Measurements from ENCODE around the gene KIF1B. TPM values are rescaled to one million over a fixed set of nuclear protein-coding genes. Genes with fewer than 3 reads are reported as not detected.
"Not testable (repeated sequence)": the region's sequence is repeated elsewhere in the genome, so short reads cannot be mapped to it uniquely, and the experiment has no call there.

Gene KIF1B
- total RNA-seq, 1 donor from 2014 or later, result 18.2 TPM

DNA sequence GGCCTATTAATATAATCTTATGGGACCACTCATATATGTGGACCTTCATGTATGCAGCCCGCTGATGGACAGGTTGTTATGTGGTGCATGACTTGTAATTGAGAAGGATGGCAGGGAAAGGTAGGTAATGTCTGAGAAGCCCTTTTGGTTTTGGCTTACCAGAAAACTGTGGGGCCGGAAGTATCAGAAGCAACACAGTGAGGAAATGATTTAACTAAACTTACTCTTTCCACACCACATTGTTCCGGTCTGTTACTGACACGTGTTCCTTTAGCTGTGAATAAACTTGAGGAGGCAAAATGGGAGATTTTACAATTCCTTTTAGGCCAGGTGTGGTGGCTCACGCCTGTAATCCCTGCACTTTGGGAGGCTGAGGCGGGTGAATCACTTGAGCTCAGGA is 32.4 kb downstream of the KIF1B start:
- FAIRE-seq (no peak), DNase-seq (ENCODE audit: low read depth) (no peak)
- TF ChIP-seq, protein P1, sequence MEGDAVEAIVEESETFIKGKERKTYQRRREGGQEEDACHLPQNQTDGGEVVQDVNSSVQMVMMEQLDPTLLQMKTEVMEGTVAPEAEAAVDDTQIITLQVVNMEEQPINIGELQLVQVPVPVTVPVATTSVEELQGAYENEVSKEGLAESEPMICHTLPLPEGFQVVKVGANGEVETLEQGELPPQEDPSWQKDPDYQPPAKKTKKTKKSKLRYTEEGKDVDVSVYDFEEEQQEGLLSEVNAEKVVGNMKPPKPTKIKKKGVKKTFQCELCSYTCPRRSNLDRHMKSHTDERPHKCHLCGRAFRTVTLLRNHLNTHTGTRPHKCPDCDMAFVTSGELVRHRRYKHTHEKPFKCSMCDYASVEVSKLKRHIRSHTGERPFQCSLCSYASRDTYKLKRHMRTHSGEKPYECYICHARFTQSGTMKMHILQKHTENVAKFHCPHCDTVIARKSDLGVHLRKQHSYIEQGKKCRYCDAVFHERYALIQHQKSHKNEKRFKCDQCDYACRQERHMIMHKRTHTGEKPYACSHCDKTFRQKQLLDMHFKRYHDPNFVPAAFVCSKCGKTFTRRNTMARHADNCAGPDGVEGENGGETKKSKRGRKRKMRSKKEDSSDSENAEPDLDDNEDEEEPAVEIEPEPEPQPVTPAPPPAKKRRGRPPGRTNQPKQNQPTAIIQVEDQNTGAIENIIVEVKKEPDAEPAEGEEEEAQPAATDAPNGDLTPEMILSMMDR (IDR thresholded peaks at IDR 0.05; ENCODE audit: insufficient read depth, low read length, severe bottlenecking), result no peak
- H3K27me3 ChIP-seq (ENCODE audit: control insufficient read depth, insufficient read depth, low read length), result no peaks in the 10 kb centered on the region
- H3K36me3 ChIP-seq (ENCODE audit: control insufficient read depth, insufficient read depth, low read length), result no peaks in the 10 kb centered on the region
- no peak overlapping the region for H3K4me3 ChIP-seq (ENCODE audit: low read depth, low read length)

DNA sequence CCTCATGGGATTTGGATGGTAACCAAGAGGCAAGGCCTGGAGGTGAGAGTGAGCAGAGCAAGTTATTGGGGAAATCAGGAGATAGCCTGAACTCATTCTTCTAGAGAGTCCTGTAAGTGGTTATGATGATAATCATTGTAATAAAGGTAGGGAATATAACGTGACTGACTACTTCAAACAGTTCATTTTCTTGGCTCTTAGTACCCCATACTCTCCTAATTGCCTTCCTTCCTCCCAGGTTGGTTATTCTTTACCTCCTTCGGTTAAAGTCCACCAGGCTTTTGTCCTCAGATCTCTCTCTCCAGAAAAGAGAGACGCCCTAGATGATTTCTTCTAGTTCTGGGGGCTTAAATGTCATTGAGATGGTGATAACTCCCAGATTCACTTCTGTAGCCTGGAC is 35.3 kb downstream of the KIF1B start:
- no peak for DNase-seq (ENCODE audit: low read depth)
- FAIRE-seq, result no peak
- no peaks in the 10 kb centered on the region for H3K36me3 ChIP-seq (ENCODE audit: control insufficient read depth, insufficient read depth, low read length)
- no peak overlapping the region for H3K4me3 ChIP-seq (ENCODE audit: low read depth, low read length)
- TF ChIP-seq, protein P1 (IDR thresholded peaks at IDR 0.05; ENCODE audit: insufficient read depth, low read length, severe bottlenecking), result no peak
- H3K27me3 ChIP-seq (ENCODE audit: control insufficient read depth, insufficient read depth, low read length), result no peaks in the 10 kb centered on the region

DNA sequence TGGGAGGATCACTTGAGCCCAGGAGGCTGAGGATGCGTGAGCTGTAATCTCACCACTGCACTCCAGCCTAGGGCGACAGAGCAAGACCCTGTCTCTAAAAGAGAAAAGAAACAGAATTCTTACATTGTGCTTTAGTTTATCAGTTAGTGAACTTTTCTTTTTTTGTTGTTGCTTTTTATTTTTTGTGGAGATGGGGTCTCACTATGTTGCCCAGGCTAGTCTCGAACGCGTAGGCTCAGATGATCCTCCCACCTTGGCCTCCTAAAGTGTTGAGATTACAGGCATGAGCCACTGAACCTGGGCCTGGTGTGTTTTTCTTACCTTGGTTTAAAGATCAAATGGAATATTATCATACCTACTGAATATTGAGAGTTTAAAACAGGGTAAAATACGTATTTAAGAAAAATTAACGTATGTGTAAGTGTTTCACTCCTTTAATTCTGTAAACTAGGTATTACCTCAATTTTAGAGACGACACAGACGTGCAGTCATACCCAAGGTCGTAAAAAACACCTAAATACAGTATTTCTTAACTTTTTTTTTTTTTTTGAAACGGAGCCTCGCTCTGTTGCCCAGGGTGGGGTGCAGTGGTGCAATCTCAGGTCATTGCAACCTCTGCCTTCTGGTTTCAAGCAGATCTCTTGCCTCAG is 39.6 kb downstream of the KIF1B start:
- no peak for DNase-seq (ENCODE audit: low read depth)
- FAIRE-seq, result no peak
- Histone ChIP-seq H3K36me3 (ENCODE audit: control insufficient read depth, insufficient read depth, low read length) (no peaks in the 10 kb centered on the region), H3K4me3 (ENCODE audit: low read depth, low read length) (no peak overlapping the region), H3K27me3 (ENCODE audit: control insufficient read depth, insufficient read depth, low read length) (no peaks in the 10 kb centered on the region)
- TF ChIP-seq, protein P1 (IDR thresholded peaks at IDR 0.05; ENCODE audit: insufficient read depth, low read length, severe bottlenecking), result no peak

DNA sequence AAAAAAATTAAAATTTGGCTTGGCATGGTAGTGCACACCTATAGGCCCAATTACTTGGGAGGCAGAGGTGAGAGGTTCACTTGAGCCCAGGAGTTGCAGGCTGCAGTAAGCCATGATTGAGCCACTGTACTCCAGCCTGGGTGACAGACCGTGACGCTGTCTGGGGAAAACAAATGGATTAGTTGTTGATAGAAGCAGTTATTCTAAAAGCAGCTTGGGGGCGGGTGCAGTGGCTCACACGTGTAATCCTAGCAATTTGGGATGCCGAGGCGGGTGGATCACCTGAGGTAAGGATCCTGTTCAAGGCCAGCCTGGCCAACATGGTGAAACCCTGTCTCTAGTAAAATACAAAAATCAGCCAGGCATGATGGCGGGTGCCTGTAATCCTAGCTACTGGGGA is 40.3 kb downstream of the KIF1B start:
- DNase-seq (ENCODE audit: low read depth) (no peak), FAIRE-seq (no peak)
- H3K4me3 ChIP-seq (ENCODE audit: low read depth, low read length), result no peak overlapping the region
- no peaks in the 10 kb centered on the region for H3K27me3 ChIP-seq (ENCODE audit: control insufficient read depth, insufficient read depth, low read length)
- H3K36me3 ChIP-seq (ENCODE audit: control insufficient read depth, insufficient read depth, low read length), result no peaks in the 10 kb centered on the region
- TF ChIP-seq, protein P1 (IDR thresholded peaks at IDR 0.05; ENCODE audit: insufficient read depth, low read length, severe bottlenecking), result no peak

DNA sequence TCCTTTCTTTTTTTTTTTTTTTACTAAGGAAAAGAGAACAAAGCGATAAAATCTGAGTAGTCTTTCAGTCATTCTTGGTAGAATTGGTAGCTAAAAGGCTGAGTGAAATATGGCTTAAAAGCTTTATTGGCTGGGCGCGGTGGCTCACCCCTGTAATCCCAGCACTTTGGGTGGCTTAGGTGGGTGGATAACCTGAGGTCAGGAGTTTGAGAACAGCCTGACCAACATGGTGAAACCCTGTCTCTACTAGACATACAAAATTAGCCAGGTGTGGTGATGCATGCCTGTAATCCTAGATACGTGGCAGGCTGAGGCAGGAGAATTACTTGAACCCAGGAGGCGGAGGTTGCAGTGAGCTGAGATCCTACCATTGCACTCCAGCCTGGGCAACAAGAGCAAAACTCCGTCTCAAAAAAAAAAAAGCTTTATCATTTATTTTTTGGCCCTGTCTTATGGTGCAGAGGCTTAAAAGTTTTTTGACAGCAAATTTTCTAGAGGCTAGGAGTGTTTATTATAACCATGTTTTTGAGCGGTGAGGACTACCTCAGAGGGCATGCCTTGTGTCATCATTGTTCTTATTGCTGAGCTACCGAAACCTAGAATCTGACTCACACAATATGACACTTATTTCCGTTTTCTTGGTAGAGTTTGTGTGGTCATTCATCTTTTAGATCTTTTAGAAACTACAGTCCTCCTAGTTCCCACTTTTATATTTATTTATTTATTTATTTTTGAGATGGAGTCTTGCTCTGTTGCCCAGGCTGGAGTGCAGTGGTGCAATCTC is 41.1 kb downstream of the KIF1B start:
- H3K4me3 ChIP-seq (ENCODE audit: low read depth, low read length); H3K36me3 ChIP-seq (ENCODE audit: control insufficient read depth, insufficient read depth, low read length); H3K27me3 ChIP-seq (ENCODE audit: control insufficient read depth, insufficient read depth, low read length); FAIRE-seq: not testable (repeated sequence)
- peak; percentile 33 for DNase-seq (ENCODE audit: low read depth)

DNA sequence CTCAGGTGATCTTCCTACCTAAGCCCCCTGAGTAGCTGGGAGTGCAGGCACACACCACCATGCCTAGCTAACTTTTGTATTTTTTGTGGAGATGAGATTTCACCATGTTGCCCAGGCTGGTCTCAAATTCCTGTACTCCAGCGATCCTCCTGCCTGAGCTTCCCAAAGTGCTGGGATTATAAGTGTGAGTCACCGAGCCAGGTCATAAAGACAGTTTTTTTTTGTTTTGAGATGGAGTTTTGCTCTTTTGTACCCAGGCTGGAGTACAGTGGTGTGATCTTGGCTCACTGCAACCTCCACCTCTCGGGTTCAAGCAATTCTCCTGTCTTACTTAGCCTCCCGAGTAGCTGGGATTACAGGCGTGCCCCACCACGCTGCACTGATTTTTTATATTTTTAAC is 42.1 kb downstream of the KIF1B start:
- Histone ChIP-seq H3K36me3 (ENCODE audit: control insufficient read depth, insufficient read depth, low read length) (no peaks in the 10 kb centered on the region), H3K4me3 (ENCODE audit: low read depth, low read length) (no peak overlapping the region), H3K27me3 (ENCODE audit: control insufficient read depth, insufficient read depth, low read length) (no peaks in the 10 kb centered on the region)
- FAIRE-seq (no peak), DNase-seq (ENCODE audit: low read depth) (peak; percentile 52)
- TF ChIP-seq, protein P1 (IDR thresholded peaks at IDR 0.05; ENCODE audit: insufficient read depth, low read length, severe bottlenecking), result no peak
